Measurements from ENCODE around the gene KRTAP10-10. TPM values are rescaled to one million over a fixed set of nuclear protein-coding genes. Genes with fewer than 3 reads are reported as not detected.
A peak's percentile ranks its signal among the peaks of the same experiment; 100 is the strongest.
"Not testable (repeated sequence)": the region's sequence is repeated elsewhere in the genome, so short reads cannot be mapped to it uniquely, and the experiment has no call there.

KRTAP10-10 gene
- total RNA-seq, 1 donor from 2014 or later: not detected

DNA sequence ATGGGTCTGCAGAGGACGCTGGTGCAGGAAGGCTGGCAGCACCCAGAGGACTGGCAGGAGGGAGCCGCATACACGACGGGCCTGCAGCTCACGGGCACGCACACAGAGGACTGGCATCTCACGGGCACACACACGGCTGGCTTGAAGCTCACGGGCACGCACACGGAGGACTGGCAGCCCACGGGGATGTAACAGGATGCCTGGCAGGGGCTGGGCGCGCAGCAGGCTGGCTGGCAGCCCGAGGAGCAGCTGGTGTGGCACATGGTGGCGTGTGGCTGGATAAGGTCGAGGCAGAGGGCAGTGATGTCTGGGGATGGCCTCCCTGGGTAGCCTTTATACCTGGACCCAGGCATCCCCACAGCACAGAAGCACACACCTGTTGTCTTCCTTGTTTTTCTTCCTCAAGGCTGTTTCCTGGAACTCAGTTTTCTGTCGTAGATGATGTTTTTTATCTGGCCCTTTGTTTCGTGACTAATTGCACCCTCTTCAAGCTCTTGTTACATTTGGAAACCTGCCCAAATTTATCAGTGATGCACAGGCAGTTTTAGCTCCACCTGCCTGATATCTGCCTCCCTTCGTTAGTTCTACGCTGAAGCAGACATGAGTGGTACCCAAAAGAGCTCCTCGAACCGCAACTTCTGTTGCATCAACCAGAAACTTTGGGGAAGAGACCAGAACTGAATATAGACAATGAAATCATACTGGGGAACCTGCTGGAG lies 44.9 kb downstream of the KRTAP10-10 start, which contains the start of gene KRTAP12-1:
Gene KRTAP12-1 (minus strand): TSS at position 303 of the 719 bp plus-strand sequence. CDS start 40 bp downstream, at position 263.
- DNase-seq (ENCODE audit: low spot score): no peak

DNA sequence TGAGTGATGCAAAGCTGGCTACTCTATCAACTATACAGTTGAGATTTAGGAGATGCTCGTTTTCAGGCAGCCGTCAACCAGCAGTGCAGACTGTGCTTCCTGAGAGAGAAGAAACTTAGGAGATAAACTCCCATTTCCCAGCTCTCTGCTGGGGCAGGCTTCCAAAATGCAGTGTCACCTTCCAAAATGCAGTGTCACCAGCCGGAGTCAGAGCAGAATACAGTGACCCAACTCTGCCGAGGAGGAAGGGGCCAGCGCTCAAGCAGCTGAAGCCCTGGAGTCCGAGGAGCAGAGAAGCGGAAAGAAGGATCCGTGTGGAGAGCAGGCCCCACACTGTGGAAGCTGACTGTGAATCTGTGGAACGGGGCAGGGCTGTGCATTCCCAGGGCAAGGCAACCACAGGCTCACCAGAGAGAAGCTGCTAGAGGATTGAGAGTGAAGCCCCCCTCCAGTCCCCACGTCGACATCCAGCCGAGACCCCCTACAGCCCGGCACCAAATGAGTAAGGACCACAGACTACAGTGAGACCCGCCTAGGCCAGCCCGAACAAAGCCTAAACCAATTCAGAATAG lies 45.5 kb downstream of the KRTAP10-10 start:
- no peak for DNase-seq (ENCODE audit: low spot score)

DNA sequence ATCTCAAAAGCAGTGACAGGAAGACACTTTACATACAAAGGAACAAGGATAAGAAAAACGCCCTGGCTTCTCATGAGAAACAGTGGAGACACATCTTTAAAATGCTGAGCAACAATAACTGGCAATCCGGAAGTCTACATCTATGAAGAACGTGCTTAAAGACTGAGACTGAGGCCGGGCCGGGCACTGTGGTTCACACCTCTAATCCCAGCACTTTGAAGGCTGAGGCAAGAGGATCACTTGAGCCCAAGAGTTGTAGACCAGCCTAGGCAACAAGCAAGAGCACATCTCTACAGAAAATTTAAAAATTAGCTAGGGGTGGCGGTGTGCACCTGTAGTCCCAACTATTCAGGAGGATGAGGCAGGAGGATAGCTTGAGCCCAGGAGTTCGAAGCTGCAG lies 46.9 kb downstream of the KRTAP10-10 start:
- no peak for DNase-seq (ENCODE audit: low spot score)

DNA sequence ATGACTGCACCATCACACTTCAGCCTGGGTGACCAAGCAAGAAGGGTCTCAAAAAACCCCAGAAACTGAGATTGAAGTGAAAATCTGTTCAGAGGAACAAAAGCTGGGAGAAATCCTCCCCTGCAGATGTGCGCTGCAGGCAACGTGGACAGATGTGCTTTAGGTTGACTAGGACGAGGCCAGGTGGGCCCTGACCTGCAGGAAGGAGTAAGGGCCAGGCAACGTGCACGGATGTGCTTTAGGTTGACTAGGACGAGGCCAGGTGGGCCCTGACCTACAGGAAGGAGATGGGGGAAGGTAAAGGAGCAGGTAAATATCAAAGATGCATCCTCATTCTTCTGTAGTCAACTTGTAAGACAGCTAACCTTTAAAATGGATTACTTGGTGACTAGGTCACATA lies 47.3 kb downstream of the KRTAP10-10 start:
- no peak for DNase-seq (ENCODE audit: low spot score)

DNA sequence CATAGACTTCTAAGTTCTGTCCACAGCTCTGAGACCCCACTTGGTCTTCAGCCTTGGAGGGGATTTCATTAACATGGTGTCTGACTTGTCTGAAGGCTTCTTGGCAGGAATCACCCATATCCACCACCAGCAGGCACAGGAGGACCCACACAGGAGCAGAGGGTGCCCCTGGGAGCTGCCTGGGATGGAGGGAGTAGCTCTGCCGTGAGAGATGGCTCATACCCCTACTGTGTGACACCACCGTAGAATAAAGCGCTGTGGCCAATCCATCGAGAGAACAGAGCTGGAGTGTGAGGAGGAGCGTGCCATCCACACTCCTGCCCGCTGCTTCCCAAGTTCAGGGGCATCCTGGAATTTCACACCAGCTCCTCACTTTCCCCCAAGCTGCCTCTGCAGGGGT lies 47.9 kb downstream of the KRTAP10-10 start:
- not testable (repeated sequence) for DNase-seq (ENCODE audit: low spot score)

DNA sequence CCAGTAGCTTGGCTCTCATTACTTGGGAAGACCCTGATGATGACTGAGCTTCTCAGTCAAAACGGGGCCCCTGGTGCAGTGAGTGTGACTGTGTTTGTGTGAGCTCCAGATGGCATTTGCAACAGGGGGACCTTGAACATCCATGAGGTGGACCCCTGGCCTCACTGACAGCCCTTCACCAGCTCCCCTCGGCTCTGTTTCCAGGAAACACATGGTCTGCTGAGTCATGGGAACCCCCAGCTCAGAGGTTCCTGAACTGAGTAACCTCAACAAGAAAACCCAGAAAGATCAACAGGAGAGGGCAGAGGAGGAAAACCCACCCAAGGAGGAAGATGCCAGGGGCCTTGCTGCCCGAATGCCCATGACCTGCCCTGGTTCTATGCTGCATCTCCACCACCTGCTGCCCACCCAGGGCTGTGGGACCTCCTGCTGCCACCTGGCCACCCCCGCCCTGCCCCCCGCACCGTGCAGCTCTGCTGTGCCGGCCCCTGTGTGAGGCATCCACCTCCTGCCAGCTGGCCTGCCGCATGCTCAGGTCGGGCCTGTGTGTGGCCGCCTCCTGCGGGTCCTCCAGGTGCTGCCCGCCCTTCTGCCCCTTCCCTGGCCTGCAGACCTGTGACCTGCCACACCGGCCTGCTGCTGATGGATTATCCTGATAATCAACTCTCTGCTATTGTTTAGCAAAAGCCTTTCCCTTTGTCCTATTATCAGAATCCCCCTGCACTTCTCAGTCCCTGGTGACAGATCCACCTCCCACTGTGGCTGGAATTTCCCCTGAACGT lies 49.0 kb downstream of the KRTAP10-10 start:
- peak; percentile 7 for DNase-seq (ENCODE audit: low spot score)

DNA sequence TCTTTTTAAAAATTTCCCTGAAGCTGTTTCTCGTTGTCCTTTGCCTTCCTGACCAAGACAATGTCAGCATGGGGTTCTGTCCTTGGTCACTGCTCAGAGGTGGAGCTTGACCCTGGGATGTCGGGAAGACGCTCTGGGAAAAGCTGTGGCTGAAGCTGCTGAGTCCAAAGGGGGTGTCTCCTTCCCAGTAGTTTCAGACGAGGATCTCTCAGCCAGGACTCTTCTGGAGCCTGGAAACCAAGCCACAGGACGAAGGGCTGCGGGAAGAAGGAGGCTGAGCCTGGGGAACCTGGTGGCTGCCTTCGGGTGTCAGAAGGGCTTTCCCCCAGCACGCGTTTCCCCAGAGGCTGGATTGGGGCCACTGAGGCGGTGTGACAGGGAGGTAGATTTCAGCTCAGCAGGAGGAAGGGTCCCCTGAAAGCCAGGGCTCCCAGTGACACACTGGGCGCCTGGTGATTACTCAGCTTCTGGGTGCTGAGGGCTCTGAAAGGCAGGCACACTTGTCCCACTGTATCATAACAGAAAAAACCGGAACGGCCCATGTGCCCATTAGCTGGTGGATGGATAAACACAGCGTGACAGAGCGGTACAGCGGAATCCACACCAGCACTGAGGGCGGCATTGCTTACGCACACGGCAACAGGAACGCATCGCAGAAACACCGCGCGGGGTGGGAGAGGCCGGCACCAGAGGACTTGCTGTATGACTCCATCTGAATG lies 49.8 kb downstream of the KRTAP10-10 start:
- peak; percentile 7 for DNase-seq (ENCODE audit: low spot score)

DNA sequence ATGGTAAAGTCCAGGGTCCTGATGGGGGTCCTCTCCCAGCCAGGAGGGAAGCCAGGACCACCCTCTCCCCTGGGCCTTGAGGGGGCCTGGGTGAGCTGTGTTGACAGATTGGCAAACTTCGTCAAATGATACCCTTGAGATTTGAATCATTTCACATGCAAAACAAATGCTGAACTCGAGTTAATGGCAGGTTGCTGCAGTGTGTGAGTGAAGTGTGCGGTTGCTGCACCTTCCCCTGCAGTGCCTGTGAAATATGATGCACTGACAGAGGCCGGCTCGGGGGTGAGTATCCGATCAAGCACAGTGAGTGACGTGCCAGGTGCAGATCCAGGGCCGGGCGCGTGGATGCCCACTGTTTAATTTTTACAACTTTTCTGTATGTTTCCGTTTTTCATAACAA lies 50.5 kb downstream of the KRTAP10-10 start:
- DNase-seq (ENCODE audit: low spot score): peak; percentile 6

Other genes with a start within 250 kb of the KRTAP10-10 start
- gene LRRC3, start 181.8 kb upstream of the KRTAP10-10 start, total RNA-seq: 15.6 TPM
- gene KRTAP10-1, start 97.2 kb upstream of the KRTAP10-10 start, total RNA-seq: not detected
- gene KRTAP10-2, start 85.9 kb upstream of the KRTAP10-10 start, total RNA-seq: not detected
- not detected for gene KRTAP10-3, start 78.6 kb upstream of the KRTAP10-10 start, total RNA-seq
- not detected for gene KRTAP10-4, start 63.6 kb upstream of the KRTAP10-10 start, total RNA-seq
- gene KRTAP10-5, start 56.8 kb upstream of the KRTAP10-10 start, total RNA-seq: not detected
- not detected for gene KRTAP10-6, start 44.9 kb upstream of the KRTAP10-10 start, total RNA-seq
- not detected for gene KRTAP10-7, start 36.8 kb upstream of the KRTAP10-10 start, total RNA-seq
- not detected for gene KRTAP10-8, start 25.3 kb upstream of the KRTAP10-10 start, total RNA-seq
- not detected for gene KRTAP10-9, start 10.3 kb upstream of the KRTAP10-10 start, total RNA-seq
- gene KRTAP10-11, start 9.1 kb downstream of the KRTAP10-10 start, total RNA-seq: not detected
- gene KRTAP12-4, start 17.3 kb downstream of the KRTAP10-10 start, total RNA-seq: not detected
- gene KRTAP12-3, start 20.6 kb downstream of the KRTAP10-10 start, total RNA-seq: not detected
- not detected for gene KRTAP12-2, start 29.6 kb downstream of the KRTAP10-10 start, total RNA-seq
- gene KRTAP12-1, start 44.8 kb downstream of the KRTAP10-10 start, total RNA-seq: not detected
- not detected for gene KRTAP10-12, start 59.8 kb downstream of the KRTAP10-10 start, total RNA-seq
- 0.06 TPM for gene TSPEAR, start 74.2 kb downstream of the KRTAP10-10 start, total RNA-seq
- gene UBE2G2, start 164.5 kb downstream of the KRTAP10-10 start, total RNA-seq: 74.4 TPM
- 70.5 TPM for gene SUMO3, start 180.7 kb downstream of the KRTAP10-10 start, total RNA-seq
- gene PTTG1IP, start 236.3 kb downstream of the KRTAP10-10 start, total RNA-seq: 295 TPM